ENCODE measurements around the gene COL5A3.
"Not testable (repeated sequence)": the region's sequence is repeated elsewhere in the genome, so short reads cannot be mapped to it uniquely, and the experiment has no call there.

COL5A3 gene

GRCh38 chr19:9969688-9969975 is 40.7 kb downstream of the COL5A3 start:
- DNase-seq: no peak

- no peak for DNase-seq
Measured at GRCh38 chr19:9968820-9969687, 41.2 kb downstream of the COL5A3 start.

DNA sequence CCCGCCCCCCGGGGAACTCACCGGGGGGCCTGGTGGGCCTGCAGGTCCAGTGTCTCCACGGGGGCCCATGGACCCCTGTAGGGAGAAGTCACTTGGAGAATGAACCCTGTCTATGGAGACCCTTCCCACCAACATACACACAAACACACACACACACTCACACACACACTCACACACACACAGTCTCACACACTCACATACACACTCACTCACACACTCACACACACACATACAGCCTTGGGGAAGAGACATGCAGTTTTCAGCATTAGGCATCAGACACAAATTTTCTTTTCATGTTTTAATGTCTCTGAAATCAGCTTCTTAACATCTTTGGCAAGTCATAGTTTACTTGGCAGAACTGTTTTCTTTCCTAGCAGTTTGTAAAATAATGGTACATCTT is 43.0 kb downstream of the COL5A3 start:
- no peak for DNase-seq

- no peak for DNase-seq
Measured at GRCh38 chr19:9966448-9966847, 43.9 kb downstream of the COL5A3 start.

DNA sequence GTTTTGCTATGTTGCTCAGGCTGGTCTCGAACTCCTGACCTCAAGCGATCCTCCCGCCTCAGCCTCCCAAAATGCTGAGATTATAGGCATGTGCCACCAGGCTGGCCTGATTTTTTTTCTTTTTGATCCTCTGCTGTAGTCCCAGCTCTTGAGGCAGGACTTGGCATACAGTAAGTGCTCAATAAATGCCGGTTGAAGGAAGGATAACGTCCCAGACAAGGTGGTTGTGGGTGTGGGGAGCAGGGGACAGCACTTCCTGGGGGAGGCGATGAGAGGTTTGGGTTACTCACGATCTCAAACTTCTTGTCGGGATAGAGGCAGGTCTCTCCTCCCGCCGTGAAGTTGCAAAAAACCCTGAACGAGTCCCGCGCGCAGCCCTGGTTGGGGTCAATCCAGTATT is 44.3 kb downstream of the COL5A3 start:
- DNase-seq: no peak

DNA sequence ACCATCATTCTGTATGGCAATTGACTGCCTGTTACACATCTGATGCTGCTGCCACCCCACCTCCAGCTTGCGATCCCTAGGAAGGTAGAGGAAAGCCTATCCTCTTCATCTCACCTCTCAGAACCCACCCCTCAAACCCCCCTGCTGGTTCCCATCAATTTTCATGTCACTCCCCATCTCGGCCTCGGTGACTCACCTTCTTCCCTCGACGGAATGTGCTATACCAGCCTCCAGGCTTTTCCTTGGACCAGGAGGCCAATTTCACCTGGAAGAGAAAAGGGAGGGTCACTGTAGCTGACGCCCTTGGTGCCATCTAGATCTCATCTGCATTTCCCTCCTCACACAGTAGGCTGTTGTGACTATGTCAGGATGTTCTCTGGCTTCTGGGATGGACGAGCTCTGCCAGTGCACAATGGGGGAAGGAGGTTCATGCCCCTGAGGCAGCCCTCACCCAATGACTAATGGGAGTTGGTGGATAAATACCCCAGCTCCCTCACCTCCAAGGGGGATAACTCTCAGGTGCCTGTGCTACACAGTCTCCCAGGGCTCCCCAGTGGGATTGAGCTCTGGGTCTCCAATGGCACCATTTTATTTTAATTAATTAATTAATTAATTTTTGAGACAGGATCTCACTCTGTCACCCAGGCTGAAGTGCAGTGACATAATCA is 47.5 kb downstream of the COL5A3 start:
- DNase-seq: no peak

- no peak for DNase-seq
Measured at GRCh38 chr19:9961103-9961502, 49.2 kb downstream of the COL5A3 start.

DNA sequence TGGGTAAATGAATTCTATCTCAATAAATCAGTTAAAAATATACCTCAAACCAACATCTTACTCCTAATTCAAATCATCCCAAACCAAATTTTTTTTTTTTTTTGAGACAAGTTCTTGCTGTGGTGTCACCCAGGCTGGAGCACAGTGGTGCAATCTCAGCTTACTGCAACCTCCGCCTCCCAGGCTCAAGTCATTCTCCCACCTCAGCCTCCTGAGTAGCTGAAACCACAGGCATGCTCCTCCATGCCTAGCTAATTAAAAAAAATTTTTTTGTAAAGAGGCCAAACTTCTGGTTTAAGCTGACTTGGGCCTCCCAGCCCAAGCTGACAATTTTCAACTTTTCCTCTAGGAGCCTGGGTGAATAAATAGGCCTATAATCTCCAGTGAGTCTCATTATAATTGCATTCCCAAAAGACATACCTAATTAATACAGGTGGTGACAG is 51.9 kb downstream of the COL5A3 start:
- no peak for DNase-seq

- DNase-seq: no peak
Measured at GRCh38 chr19:9956956-9957355, 53.3 kb downstream of the COL5A3 start.

DNA sequence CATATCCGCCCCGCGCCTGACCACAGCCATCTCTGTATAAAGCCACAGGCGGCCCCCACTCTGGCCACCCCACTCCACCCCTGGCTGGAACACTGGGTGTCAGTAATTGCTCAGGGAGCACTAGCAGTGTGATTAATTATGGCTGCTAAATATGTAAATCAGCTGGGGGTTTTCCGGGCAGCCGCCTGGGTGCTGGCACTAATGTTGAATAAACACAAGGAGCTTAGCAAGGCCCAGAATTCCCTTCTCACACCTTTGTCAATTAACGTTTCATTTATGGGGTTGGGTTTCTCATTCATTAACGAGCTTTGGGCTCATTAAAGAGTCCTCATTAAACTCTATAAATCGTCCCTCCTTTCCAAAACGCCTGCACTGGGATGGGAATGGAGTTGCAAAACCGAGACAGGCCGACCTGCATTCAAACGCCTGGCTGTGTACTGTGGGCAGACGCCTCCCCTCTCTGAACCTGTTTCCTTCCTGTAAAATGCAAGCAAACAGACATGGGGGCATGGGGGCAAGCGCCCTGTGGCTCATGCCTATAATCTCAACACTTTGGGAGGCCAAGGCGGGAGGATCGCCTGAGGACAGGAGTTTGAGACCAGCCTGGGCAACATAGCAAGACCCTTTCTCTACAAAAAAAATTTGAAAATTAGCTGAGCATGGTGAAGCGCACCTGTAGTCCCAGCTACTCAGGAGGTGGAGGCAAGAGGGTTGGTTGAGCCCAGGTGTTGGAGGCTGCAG is 56.3 kb downstream of the COL5A3 start:
- no peak for DNase-seq

- DNase-seq: no peak
Measured at GRCh38 chr19:9952276-9952675, 58.0 kb downstream of the COL5A3 start.

DNA sequence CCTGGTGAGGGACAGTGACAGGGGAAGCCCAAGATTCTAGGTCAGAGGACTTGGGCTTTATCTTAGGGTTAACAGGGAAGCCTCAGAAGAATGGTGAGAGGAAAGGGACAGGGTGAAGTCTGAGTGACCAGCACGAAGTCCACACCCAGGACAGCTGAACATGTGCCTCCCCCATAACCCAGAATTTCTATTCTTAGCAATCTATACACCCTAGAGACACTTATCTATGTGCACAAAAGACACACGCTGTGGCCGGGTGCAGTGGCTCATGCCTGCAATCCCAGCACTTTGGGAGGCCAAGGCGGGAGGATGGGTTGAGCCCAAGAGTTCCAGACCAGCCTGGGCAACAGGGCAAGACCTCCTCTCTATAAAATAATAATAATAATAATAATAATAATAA is 62.9 kb downstream of the COL5A3 start:
- no peak for DNase-seq

DNA sequence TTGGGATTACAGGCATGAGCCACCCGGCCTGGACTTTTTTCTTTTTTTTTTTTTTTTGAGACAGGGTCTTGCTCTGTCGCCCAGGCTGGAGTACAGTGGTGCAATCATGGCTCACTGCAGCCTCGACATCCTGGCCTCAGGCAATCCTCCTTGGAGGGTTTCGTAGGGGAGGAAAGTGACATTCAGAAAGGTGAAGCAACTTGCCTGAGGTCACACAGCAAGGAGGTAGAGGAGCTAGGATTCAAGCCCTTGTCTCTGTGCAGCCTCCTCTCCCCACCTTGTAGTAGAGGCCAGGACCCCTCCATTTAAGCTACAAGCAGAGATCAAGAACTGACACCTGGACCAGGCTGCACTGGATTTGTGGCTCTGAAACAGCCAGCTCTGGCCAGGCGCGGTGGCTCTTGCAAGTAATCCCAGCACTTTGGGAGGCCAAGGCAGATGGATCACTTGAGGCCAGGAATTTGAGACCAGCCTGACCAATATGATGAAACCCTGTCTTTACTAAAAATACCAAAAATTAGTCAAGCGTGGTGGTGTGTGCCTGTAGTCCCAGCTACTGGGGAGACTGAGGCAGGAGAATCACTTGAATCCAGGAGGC is 63.7 kb downstream of the COL5A3 start:
- DNase-seq: not testable (repeated sequence)

DNA sequence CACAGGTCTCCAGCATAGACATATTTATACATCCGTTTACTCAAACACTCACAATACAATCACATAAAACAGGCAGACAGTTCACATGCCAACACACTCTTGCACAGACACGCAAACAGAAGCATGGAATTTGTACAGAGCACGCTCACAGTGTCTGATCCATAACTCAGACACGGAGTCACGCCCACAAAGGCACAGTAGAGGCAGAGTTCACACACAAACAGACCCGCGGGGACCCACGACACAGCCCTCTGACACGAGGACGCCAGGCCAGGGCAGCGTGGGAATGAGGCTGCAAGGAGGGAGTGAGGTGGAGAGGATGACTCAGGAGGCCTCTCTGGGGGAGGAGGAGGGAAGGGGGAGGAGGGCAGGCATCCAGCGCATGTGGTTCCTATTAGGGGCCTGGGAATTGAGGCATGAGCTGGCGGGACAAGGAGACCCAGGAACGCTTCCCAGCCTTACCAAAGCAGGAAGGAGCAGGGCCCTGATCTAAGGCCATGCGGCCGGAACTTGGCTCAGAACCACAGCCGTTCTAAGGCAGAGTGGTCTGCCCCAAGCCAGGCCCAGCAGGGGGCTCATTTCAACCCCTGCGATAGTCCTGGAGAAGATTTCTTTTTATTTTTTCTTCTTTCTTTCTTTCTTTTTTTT is 64.9 kb downstream of the COL5A3 start:
- DNase-seq: no peak

- DNase-seq: no peak
Measured at GRCh38 chr19:9943744-9944143, 66.6 kb downstream of the COL5A3 start.

- DNase-seq: no peak
Measured at GRCh38 chr19:9941671-9942070, 68.6 kb downstream of the COL5A3 start.

DNA sequence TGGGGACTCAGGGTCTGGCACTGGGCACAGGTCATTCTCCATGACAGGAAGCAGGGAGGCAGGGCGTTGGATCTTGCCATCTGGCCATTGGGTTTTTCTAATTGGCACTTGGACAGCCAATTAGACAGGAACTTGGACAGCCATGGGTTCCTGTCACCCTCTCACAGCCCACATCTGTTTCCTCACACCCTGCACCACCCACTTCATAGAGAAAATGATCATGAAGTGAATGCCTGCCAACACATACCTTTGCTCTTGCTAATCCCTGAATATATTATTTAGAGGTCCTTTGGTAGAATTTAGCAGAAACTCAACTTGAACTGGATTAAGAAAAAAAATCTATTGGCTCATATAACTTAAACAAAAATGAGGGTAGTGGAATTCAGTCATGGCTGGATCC is 69.1 kb downstream of the COL5A3 start:
- DNase-seq: no peak

GRCh38 chr19:9940778-9941177 is 69.5 kb downstream of the COL5A3 start:
- DNase-seq: no peak

GRCh38 chr19:9939301-9939913 is 70.9 kb downstream of the COL5A3 start:
- DNase-seq: no peak

DNA sequence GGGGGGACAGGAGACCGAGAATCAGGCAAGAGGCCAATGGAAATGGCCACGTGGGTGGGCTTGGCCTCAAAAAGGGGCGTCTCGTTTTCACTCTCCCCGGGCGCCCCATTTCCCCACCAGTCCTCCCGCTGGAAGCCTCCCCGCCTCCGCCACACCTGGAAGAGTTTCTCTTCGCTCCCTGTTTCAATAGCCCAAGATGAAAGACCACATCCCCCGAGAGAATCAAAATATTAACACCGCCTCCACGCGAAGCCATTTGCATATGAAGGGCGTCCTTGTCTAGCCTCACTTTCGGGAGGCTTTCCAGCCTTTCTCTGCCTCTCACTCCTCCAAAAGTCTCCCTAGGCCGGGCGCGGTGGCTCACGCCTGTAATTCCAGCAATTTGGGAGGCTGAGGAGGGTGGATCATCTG is 73.3 kb downstream of the COL5A3 start:
- DNase-seq: no peak

GRCh38 chr19:9936326-9937000 is 73.8 kb downstream of the COL5A3 start, which contains the start of gene OLFM2:
Gene OLFM2 (minus strand): TSS chr19:9936515. CDS start chr19:9936366, 149 bp downstream.
- DNase-seq: peak; percentile 35
